UCSD-AML1 (cell line): ENCODE results near the gene TLX1.

Experiments used
- DNase-seq: peaks from one replicate; lab custom pipeline; 2025; ENCODE audit not compliant: unreplicated experiment; lab: John Stamatoyannopoulos, UW

Gene TLX1

GRCh38 chr10:101133489-101134298, 2.6 kb downstream of the TLX1 start:
- no peak for DNase-seq

DNA sequence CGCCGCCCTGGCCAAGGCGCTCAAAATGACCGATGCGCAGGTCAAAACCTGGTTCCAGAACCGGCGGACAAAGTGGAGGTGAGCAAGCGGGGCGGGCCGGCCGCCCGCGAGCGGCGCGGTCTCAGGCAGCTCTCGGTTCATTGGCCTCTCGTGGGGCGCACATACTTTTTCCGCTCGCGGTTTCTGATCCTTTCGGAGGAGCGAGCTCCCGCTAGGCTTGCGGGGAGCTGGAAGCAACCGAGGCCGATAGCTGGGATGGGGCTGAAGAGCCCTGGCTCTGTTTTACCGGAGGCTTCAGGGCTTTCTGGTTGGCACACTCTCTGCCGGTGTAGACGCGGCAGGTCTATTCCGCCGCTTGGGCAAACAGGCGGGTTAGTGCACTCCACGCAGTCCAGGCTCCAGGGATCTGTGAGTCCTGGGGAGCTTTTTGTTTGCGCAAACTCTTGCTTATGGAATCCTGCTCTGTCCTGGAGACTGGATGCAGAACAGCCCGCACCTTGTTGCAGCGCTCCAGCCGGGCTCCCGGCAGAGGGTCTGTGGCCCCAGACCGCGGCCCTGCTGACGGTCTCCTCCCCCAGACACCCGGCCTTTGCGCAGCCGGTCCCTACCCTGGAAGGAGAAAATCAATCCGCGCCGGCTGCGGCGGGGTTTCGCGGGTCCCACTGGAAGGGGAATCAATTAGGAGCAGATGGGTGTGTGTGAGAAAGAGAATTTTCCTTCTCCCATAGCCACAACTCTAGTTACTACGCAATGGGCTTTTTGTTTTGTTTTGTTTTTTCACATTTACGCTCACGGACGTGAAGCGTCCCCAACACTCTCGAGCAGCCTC, 3.4 kb downstream of the TLX1 start:
- DNase-seq = no peak

- DNase-seq = peak; percentile 67
Measured at GRCh38 chr10:101135141-101136006, 4.3 kb downstream of the TLX1 start.

DNA sequence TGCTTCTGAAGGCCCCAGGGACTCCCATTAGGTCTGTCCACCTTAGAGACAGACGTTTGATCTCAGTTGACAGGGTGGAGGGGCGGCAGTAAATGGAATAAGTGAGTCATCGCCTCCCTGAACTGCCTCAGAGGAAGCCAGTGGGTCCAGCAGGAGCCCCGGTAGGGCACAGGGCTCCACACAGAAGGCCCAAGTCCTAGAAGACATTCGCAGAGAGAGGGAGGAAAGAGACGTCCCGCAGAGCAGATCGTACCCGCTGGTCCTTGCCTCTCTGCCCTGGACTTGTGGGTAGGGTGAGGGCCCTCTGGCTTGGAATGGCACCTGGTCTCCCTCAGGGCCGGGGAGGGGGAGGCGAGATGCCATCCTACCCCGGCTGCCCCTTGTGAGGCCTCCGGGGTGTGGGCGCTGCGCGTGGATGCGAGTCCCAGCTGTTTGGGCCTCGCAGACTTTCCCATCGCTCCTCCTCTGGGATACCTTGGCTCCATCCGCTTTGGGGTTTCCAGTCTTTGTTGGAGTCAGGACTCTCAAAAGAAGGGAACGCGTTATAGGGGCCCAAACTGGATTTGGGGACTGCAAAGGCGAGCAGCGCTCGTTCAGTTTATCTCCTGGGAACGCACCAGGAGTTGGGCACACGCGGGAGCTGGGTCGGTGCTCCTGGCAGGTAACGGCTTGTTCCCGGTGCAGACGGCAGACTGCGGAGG, 5.1 kb downstream of the TLX1 start:
- DNase-seq = peak; percentile 53

DNA sequence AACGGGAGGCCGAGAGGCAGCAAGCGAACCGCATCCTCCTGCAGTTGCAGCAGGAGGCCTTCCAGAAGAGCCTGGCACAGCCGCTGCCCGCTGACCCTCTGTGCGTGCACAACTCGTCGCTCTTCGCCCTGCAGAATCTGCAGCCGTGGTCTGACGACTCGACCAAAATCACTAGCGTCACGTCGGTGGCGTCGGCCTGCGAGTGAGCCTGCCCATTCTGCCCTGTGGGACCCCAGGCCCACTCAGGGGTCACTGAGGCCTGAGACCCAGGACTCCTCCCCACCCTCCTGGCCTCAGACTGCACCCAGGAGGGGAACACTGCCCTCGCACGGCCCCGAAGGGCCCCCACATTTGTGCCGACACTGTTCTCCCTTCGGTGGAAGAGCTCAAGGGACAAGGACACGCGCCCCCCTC, 5.6 kb downstream of the TLX1 start:
- no peak for DNase-seq

GRCh38 chr10:101137271-101137670, 6.2 kb downstream of the TLX1 start:
- DNase-seq = no peak

DNA sequence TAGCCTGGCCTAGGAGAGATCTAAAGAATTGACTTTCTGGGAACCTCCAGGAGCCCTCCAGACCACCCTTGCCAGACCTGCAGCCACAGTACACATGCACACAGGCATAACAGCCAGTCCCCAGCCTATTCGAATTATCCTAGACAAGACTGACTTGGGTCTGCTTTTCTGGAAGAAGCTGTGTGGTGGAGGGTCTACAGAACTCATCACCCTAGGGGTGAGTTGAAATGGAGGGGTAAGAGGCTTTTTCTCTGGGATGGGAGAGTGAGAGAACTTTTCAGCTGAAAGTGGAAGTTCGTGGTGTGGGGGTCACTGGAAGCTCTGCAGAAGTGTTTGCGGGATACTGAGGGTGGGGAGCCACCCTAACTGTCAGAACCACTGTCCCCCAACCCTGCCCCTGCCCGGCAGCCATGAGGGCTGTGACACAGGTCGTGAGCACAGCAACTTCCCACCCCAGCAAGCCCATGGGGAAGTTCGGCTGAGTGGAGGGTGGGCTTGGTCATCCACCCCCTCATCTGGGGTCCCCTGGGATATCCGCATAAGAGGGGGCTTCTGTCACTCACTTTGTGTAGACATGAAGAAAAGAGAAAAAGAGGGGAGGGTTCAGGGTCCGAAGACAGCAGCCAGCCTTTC, 7.8 kb downstream of the TLX1 start:
- DNase-seq = no peak

GRCh38 chr10:101139421-101139911, 8.4 kb downstream of the TLX1 start:
- no peak for DNase-seq

DNA sequence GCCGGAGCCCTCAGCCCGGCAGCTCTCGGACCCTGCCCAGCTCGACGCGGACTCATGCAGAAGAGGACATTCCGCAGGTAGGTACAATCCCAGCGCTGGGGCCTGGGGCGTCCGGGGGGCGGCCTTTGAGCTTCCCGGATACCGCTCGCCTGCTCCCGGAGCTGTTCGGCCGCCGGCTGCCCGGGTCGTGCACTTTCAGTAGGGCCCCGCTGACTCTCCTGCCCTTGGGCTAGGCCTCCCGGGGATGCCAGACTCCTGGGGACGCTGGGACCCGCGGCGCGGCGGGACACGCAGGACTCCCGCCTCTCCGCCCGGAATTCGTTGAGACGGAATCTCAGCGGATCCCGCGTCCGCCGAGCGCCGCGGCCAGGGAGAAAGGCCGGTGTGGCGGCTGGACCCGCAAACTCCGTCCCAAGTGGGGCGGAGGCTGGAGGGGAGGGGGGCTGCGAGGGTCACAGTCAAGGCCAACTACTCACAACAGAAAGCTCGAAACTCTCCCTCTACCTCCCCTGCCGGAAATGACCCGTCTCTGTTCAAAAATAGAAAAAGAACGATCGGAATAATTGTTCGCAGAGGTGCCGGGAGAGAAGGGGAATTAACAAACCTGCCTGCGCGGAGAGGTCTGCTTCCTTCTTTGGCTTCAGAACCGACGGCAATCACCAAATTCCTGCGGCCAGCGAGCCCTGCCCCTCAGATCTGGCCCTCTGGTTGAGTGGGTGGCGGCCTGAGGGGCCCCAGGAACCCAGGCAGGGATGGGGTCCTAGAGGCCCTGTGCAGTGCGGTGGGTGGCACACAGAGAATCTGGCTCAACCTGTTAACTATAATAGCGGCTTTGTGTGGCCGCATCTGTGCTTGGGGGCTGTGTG, 9.2 kb downstream of the TLX1 start:
- no peak for DNase-seq

DNA sequence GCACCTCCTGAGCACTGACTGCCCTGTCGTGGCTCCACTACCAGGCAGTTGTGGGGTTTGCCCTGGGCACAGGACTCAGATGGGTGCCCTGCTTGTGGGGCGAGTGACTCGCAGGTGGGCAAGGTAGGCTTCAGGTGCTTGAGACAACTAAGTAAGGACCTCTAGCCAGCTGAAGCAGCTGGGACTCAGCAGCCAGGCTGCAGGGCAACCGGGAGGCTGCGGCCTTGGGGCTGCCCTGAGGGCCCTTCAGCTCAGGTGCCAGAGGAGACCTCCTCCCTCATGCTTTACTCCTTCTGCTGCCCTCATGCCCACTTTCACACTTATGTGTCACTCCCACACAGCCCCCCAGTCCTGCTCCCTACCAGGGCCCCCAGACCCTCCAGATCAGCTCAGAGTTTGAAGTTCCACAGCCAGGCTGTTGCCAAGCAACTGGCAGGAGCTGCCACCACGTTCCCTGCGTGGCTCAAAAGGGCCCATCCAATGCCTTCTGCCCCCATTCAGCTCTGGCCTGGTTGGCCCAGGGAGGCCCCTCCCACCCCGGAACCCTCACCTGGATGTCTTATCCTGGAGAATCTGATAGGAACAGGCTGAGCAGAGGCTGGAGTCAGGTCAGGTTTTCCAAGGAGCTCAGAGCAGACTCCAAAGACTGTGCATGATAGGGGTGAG, 10.0 kb downstream of the TLX1 start:
- DNase-seq = no peak

GRCh38 chr10:101141616-101142532, 10.8 kb downstream of the TLX1 start:
- peak; percentile 87 for DNase-seq

DNA sequence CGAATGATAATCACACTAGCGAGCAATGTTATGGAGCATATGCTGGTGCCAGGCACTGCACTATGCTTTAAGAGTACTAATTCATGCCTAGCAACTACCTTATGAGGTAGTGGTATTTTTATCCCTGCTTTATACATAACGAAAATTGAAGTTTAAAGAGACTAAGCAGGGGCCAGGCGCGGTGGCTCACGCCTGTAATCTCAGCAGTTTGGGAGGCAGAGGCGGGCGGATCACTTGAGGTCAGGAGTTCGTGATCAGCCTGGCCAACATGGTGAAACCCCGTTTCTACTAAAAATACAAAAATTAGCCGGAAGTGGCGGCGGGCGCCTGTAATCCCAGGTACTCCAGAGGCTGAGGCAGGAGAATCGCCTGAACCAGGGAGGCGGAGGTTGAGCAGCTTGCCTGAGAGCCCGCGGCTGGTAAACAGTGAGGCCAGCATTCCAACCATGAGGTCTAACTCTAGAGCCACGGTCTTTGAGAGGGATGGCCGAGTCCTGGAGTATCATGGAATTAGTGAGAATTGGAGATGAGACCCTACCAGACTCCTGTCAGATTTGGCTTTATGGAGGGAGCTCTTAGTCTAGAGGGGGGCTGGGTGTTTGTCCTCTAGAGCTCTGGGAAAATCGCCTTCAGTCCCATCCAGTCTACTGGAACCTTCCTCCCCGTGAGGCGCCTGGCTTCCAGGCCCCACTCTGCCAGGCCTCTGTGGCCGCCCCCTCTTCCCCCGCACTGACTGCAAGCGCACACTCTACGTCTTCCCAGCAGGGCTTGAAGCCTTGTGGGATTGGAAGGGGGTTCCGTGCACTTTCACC, 11.6 kb downstream of the TLX1 start:
- no peak for DNase-seq

DNA sequence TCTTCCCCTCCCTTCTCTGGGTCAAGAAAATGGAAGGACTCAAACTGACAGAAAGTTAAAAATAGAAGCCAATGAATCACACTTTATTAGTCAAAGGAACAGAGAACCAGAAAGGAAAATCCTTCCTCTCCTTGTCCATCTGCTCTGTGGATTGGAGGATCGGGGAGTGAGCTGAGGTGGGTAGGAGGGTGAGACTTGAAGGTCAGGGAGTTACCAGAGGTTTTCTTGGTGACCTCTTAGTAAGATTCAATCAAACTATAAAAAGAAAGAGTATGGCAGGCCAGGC, 12.2 kb downstream of the TLX1 start:
- no peak for DNase-seq

DNA sequence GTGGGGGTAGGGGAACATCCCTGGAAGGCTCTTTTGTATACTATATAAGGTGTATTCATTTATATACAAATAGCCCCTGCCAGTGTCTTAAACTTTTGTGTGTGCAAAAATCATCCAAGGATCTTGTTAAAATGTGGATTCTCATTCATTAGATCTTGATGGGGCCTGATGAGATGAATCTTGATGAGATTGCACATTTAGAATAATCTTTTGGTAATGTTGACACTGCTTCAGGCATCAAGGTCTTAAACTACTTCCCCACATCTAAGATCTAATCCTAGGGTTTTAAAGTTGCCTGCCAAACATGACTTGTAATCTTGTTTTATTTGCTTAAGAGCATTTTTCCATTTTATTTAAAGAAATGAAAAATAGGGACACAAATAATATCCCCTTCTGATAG, 13.0 kb downstream of the TLX1 start:
- no peak for DNase-seq

GRCh38 chr10:101145145-101145544, 14.0 kb downstream of the TLX1 start:
- no peak for DNase-seq

GRCh38 chr10:101145750-101146391, 14.8 kb downstream of the TLX1 start:
- no peak for DNase-seq
